Measurements from ENCODE around the gene SKAP1. TPM values are rescaled to one million over a fixed set of nuclear protein-coding genes. Genes with fewer than 3 reads are reported as not detected.
A peak's percentile ranks its signal among the peaks of the same experiment; 100 is the strongest.

SKAP1 gene
- total RNA-seq, 1 experiment from 2014 or later = not detected

DNA sequence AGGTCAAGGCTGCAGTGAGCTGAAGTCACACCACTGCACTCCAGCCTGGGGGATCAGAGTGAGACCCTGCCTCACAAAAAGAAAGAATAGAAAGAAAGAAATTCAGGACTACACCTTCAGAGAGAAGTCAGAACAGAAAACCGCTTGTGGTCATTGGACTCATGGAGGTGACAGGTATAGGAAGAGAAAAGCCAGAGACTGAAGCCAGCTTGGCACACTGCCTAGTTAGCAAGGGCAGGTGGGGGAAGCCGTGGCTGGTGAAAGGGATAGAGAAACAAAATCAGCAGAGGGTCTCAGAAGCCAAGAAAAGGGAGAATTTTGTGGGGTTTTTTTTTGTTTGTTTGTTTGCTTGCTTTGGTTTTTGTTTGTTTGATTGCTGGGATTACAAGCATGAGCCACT, 32.9 kb upstream of the SKAP1 start:
- Mint-ChIP-seq H3K4me1 (ENCODE audit: insufficient read depth, unreplicated experiment) (no peaks in the 10 kb centered on the region), H3K27ac (ENCODE audit: low read depth, unreplicated experiment) (no peak overlapping the region), H3K27me3 (ENCODE audit: insufficient read depth, unreplicated experiment) (no peaks in the 10 kb centered on the region), H3K4me3 (ENCODE audit: unreplicated experiment) (no peak overlapping the region), H3K9me3 (ENCODE audit: unreplicated experiment) (no peaks in the 10 kb centered on the region), H3K36me3 (ENCODE audit: insufficient read depth, unreplicated experiment) (peaks cover 4% of the 10 kb centered on the region)
- TF ChIP-seq, protein P1, sequence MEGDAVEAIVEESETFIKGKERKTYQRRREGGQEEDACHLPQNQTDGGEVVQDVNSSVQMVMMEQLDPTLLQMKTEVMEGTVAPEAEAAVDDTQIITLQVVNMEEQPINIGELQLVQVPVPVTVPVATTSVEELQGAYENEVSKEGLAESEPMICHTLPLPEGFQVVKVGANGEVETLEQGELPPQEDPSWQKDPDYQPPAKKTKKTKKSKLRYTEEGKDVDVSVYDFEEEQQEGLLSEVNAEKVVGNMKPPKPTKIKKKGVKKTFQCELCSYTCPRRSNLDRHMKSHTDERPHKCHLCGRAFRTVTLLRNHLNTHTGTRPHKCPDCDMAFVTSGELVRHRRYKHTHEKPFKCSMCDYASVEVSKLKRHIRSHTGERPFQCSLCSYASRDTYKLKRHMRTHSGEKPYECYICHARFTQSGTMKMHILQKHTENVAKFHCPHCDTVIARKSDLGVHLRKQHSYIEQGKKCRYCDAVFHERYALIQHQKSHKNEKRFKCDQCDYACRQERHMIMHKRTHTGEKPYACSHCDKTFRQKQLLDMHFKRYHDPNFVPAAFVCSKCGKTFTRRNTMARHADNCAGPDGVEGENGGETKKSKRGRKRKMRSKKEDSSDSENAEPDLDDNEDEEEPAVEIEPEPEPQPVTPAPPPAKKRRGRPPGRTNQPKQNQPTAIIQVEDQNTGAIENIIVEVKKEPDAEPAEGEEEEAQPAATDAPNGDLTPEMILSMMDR (IDR thresholded peaks at IDR 0.05; ENCODE audit: unreplicated experiment) = no peak
- BruUV-seq (replicated peaks) = no TSS peak
- no peak for DNase-seq (ENCODE audit: unreplicated experiment)
- intact Hi-C loops (cut with micrococcal nuclease) = no loop called here
- ChIA-PET POLR2A (no interaction called here), CTCF (interaction anchor here (0.7 to 1.2 kb wide), 2 partner anchors 11 to 80 kb away, joined by 3 to 5 read pairs; no protein-coding TSS in a partner anchor)

DNA sequence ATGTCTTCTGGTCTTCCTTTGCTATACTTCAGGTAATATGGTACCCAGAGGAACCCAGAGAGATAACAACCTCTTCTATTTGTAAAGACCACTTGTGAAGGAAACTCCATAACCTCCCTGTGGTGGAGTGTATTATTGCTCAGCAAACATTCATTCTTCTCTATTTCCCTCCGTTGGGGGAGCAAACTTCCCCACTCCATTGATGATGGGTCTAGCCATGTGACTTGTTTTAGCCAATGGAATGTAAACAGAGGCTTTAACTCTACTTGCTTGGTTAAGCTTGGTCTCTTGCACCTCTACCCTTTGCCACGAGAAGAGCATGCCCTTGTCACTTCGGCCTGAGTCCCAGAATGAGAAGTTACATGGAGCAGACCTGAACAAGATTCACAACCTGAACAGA, 30.0 kb upstream of the SKAP1 start:
- H3K36me3 Mint-ChIP-seq (ENCODE audit: insufficient read depth, unreplicated experiment) = peaks cover 4% of the 10 kb centered on the region
- POLR2A ChIA-PET = no interaction called here
- H3K9me3 Mint-ChIP-seq (ENCODE audit: unreplicated experiment) = no peaks in the 10 kb centered on the region
- H3K27me3 Mint-ChIP-seq (ENCODE audit: insufficient read depth, unreplicated experiment) = no peaks in the 10 kb centered on the region
- no TSS peak for BruUV-seq (replicated peaks)
- H3K27ac Mint-ChIP-seq (ENCODE audit: low read depth, unreplicated experiment) = no peak overlapping the region
- intact Hi-C loops (cut with micrococcal nuclease) = no loop called here
- TF ChIP-seq, protein P1 (IDR thresholded peaks at IDR 0.05; ENCODE audit: unreplicated experiment) = no peak
- H3K4me1 Mint-ChIP-seq (ENCODE audit: insufficient read depth, unreplicated experiment) = peaks cover 4% of the 10 kb centered on the region
- CTCF ChIA-PET = interaction anchor here (0.6 to 0.7 kb wide), 2 partner anchors 33 to 85 kb away, joined by 3 read pairs; no protein-coding TSS in a partner anchor
- no peak overlapping the region for H3K4me3 Mint-ChIP-seq (ENCODE audit: unreplicated experiment)
- no peak for DNase-seq (ENCODE audit: unreplicated experiment)

DNA sequence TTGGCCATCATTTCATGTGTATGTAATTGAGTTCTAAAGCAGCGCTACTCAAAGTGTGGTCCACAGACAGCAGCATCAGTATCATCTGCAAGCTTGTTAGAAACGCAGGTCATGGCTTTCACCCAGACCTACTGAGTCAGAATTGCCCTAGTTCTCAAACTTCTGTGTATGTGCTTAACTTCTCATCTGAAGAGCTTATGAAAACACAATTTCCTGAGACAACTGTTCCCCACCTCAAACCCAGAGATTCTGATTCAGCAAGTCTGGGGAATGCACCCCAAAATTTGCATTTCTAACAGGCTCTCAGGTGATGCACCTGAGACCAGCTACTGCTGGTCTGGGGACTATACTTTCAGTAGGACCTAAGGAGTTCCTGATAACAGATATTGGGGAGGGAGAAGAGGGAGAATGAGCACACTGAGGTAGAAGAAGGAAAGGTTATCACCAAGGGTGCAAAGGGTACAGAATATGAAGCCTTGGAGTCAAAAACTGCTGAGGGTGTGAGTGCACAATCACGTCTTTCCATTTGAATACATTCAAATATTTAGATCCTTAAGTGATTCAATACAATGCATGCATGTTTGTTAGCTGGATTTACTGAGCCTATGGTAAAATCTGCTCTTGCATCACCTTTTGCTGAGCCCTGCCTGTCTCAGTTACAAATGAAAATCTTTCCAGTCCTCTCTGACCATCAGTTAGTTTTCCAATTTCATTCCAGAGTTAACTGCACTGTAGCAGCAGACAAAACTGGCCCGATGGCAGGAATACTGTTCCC, 29.2 kb upstream of the SKAP1 start:
- no peaks in the 10 kb centered on the region for H3K9me3 Mint-ChIP-seq (ENCODE audit: unreplicated experiment)
- H3K36me3 Mint-ChIP-seq (ENCODE audit: insufficient read depth, unreplicated experiment) = peaks cover 4% of the 10 kb centered on the region
- intact Hi-C loops (cut with micrococcal nuclease) = no loop called here
- no peak overlapping the region for H3K27ac Mint-ChIP-seq (ENCODE audit: low read depth, unreplicated experiment)
- TF ChIP-seq, protein P1 (IDR thresholded peaks at IDR 0.05; ENCODE audit: unreplicated experiment) = no peak
- POLR2A ChIA-PET = no interaction called here
- BruUV-seq (replicated peaks) = no TSS peak
- no peak for DNase-seq (ENCODE audit: unreplicated experiment)
- no peak overlapping the region for H3K4me3 Mint-ChIP-seq (ENCODE audit: unreplicated experiment)
- H3K4me1 Mint-ChIP-seq (ENCODE audit: insufficient read depth, unreplicated experiment) = peaks cover 4% of the 10 kb centered on the region
- CTCF ChIA-PET = interaction anchor here (0.7 to 1.0 kb wide), 2 partner anchors 33 kb away, joined by 3 read pairs; no protein-coding TSS in a partner anchor
- H3K27me3 Mint-ChIP-seq (ENCODE audit: insufficient read depth, unreplicated experiment) = no peaks in the 10 kb centered on the region

DNA sequence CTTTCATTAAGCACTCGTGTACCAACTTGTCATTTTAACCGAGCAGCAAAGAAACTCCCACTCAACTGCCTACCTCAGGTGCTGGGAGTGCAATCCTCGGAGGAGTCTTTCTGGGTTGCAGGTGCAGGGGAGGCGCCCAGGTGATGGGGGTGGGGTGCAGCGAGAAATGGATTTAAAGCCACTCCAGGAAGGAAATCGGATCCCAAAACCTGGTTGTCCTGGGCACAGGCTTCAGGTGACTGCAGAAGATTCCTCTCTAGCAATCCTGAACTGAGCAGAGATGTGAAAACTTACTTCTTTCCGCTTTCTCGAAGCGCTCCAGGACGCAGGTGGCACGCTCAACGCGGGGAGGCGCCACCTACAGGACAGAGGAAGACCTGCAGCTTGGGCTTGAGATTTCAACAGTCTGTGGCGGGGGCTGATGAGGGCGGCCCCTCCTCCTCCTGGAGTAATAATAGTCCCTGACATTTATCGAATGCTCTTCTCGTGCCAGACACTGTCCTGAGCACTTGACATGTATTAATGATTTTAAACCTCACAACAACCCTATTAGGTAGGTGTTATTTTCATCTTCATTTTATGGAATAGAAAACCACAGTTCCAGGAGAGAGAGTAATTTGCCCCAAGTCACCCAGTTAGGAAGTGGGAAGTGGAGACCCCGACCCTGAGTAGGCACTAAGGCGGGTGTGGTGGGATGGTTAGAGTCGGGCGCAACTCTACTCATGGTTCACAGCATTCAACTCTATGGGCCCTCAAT, 27.2 kb upstream of the SKAP1 start:
- DNase-seq (ENCODE audit: unreplicated experiment) = peak; percentile 64
- Mint-ChIP-seq H3K4me1 (ENCODE audit: insufficient read depth, unreplicated experiment) (peaks cover 4% of the 10 kb centered on the region), H3K27ac (ENCODE audit: low read depth, unreplicated experiment) (no peak overlapping the region), H3K4me3 (ENCODE audit: unreplicated experiment) (peak overlapping the region; percentile 21), H3K9me3 (ENCODE audit: unreplicated experiment) (no peaks in the 10 kb centered on the region), H3K36me3 (ENCODE audit: insufficient read depth, unreplicated experiment) (no peaks in the 10 kb centered on the region), H3K27me3 (ENCODE audit: insufficient read depth, unreplicated experiment) (no peaks in the 10 kb centered on the region)
- intact Hi-C loops (cut with micrococcal nuclease) = loop anchor here (2.0 kb wide), 1 partner anchor 104 kb away; no protein-coding TSS in a partner anchor
- POLR2A ChIA-PET = interaction anchor here (1.4 kb wide), 1 partner anchor 16 kb away, joined by 3 read pairs; no protein-coding TSS in a partner anchor
- CTCF ChIA-PET = interaction anchor here (0.7 to 2.2 kb wide), 8 partner anchors 9 to 479 kb away, joined by 3 to 8 read pairs (median 4); no protein-coding TSS in a partner anchor
- TF ChIP-seq, protein P1 (IDR thresholded peaks at IDR 0.05; ENCODE audit: unreplicated experiment) = peak; percentile 97
- no TSS peak for BruUV-seq (replicated peaks)

Data from MCF 10A (cell line).